RPMI7951 (cell line): ENCODE data around the gene POU2AF1. TPM values are rescaled to one million over a fixed set of nuclear protein-coding genes. Genes with fewer than 3 reads are reported as not detected.

ENCODE experiments used
- DNase-seq: peaks from one replicate; pipeline ENCODE4 v3.0.0-alpha.2; 2012; ENCODE audit warnings: low read depth
- total RNA-seq: library from RNA; depleted of rRNA; stranded (reverse); fragments of >200 nt; shearing (Covaris generic); gene quantifications from 2 replicates; pipeline ENCODE4 v1.2.3, GENCODE V29; 2014

POU2AF1 gene
- total RNA-seq, 1 experiment from 2014 or later, result not detected

GRCh38 chr11:111387363-111387762 lies 8.3 kb upstream of the POU2AF1 start:
- DNase-seq, result peak; percentile 28

GRCh38 chr11:111386611-111387150 lies 7.6 kb upstream of the POU2AF1 start:
- DNase-seq, result no peak

- no peak for DNase-seq
Measured at GRCh38 chr11:111384494-111384893, 5.4 kb upstream of the POU2AF1 start.

GRCh38 chr11:111382451-111382850 lies 3.4 kb upstream of the POU2AF1 start:
- DNase-seq, result no peak

- DNase-seq, result no peak
Measured at GRCh38 chr11:111379602-111380136, 594 bp upstream of the POU2AF1 start.

- no peak for DNase-seq
Measured at GRCh38 chr11:111378185-111378860, 752 bp downstream of the POU2AF1 start.

- peak; percentile 29 for DNase-seq
Measured at GRCh38 chr11:111376181-111376871, 2.7 kb downstream of the POU2AF1 start.

- no peak for DNase-seq
Measured at GRCh38 chr11:111373590-111373989, 5.5 kb downstream of the POU2AF1 start.

GRCh38 chr11:111372538-111372937 lies 6.5 kb downstream of the POU2AF1 start:
- no peak for DNase-seq

- no peak for DNase-seq
Measured at GRCh38 chr11:111370902-111371578, 8.0 kb downstream of the POU2AF1 start.

- DNase-seq, result no peak
Measured at GRCh38 chr11:111370270-111370901, 8.7 kb downstream of the POU2AF1 start.

GRCh38 chr11:111368285-111368560 lies 10.9 kb downstream of the POU2AF1 start:
- no peak for DNase-seq

GRCh38 chr11:111367411-111368284 lies 11.4 kb downstream of the POU2AF1 start:
- DNase-seq, result no peak

- no peak for DNase-seq
Measured at GRCh38 chr11:111366560-111367410, 12.3 kb downstream of the POU2AF1 start.

- DNase-seq, result no peak
Measured at GRCh38 chr11:111365722-111366559, 13.1 kb downstream of the POU2AF1 start.

GRCh38 chr11:111364503-111364902 lies 14.6 kb downstream of the POU2AF1 start:
- DNase-seq, result no peak

GRCh38 chr11:111363985-111364384 lies 15.1 kb downstream of the POU2AF1 start:
- DNase-seq, result no peak

- no peak for DNase-seq
Measured at GRCh38 chr11:111362887-111363411, 16.1 kb downstream of the POU2AF1 start.

GRCh38 chr11:111361874-111362273 lies 17.2 kb downstream of the POU2AF1 start:
- no peak for DNase-seq
